Neuron (in vitro differentiated cells): ENCODE results near the gene FOXF1.

Experiments used
- H2AFZ ChIP-seq: one replicate; pipeline ENCODE4 v1.6.1; 2013; ENCODE audit warnings: low read depth, mild to moderate bottlenecking, inconsistent platforms, low read length, moderate library complexity
- H3K27me3 ChIP-seq: one replicate; pipeline ENCODE4 v1.6.1; 2013; ENCODE audit warnings: low read length; ENCODE audit not compliant: insufficient read depth
- H3K36me3 ChIP-seq: one replicate; pipeline ENCODE4 v1.6.1; 2013; ENCODE audit warnings: low read length; ENCODE audit not compliant: insufficient read depth
- H3K4me1 ChIP-seq: one replicate; pipeline ENCODE4 v1.6.1; 2013; ENCODE audit warnings: low read length; ENCODE audit not compliant: insufficient read depth
- H3K4me3 ChIP-seq: 2 replicates; pipeline ENCODE4 v1.5.1; 2013; ENCODE audit warnings: mild to moderate bottlenecking, low read length, moderate library complexity
- H3K9me3 ChIP-seq: one replicate; pipeline ENCODE4 v1.6.1; 2013; ENCODE audit warnings: low read length

Gene FOXF1

DNA sequence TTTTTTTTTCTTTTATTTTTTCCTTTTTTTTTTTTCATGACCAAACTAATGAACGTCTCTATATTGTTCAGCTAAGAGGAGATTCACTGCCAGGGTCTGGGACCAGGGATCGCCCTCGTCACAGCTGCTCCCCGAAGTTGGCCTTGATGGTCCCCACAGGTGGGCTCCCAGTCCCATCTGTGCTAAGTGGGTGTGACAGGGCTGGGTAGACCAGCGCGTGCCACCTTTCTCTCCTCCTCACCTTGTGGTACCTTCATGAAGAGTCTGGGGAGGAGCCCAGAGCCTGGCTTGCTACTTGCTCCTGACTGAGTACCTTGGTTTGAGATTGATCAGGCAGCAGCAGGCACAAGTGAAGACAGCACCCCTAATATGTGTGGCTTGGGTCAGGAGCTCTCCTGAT, 6.5 kb upstream of the FOXF1 start:
- Histone ChIP-seq H3K9me3 (no peaks in the 10 kb centered on the region), H2AFZ (no peak overlapping the region), H3K36me3 (no peaks in the 10 kb centered on the region), H3K4me3 (no peak overlapping the region), H3K4me1 (no peaks in the 10 kb centered on the region), H3K27me3 (peaks cover 98% of the 10 kb centered on the region)

DNA sequence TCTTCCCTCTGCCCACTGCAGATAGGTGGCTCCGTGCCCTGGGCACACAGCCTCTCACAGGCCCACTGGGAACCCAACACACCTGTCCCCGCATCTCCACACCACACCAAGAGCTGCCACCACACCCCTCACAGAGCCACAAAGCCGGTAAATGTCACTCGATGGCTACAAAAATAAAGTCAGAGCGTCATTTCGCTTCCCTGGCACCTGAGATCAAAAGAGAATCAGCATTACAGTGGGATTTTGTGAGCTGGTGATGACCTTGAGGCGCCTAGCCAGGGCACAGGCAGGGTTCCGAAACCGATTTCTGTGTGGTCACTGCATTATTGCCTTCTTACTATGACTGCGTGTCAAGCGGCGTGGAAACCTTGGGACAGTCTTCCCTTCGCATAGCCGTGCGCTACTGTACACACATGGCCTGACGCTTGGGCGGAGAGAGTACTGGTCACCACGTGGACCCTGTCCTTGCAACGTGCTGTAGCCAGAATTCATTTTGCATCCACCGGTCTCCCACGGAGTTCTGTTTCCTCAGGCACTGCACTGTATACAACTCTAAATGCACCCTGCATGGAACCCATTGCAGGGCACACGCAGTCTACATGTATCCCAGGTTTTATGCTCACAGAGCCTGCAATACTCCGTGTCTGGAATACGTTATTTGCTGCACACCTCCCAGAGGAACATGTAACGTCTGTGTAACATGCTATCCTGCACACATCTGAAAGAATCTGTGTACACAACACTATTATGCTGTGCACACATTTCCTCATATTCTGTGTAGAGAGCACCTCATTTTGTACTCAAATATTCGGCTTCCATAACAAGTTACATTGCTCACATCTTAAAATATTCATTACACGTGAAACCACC, 5.8 kb upstream of the FOXF1 start:
- Histone ChIP-seq H3K4me3 (no peak overlapping the region), H2AFZ (no peak overlapping the region), H3K9me3 (no peaks in the 10 kb centered on the region), H3K4me1 (no peaks in the 10 kb centered on the region), H3K36me3 (no peaks in the 10 kb centered on the region), H3K27me3 (peaks cover 98% of the 10 kb centered on the region)

DNA sequence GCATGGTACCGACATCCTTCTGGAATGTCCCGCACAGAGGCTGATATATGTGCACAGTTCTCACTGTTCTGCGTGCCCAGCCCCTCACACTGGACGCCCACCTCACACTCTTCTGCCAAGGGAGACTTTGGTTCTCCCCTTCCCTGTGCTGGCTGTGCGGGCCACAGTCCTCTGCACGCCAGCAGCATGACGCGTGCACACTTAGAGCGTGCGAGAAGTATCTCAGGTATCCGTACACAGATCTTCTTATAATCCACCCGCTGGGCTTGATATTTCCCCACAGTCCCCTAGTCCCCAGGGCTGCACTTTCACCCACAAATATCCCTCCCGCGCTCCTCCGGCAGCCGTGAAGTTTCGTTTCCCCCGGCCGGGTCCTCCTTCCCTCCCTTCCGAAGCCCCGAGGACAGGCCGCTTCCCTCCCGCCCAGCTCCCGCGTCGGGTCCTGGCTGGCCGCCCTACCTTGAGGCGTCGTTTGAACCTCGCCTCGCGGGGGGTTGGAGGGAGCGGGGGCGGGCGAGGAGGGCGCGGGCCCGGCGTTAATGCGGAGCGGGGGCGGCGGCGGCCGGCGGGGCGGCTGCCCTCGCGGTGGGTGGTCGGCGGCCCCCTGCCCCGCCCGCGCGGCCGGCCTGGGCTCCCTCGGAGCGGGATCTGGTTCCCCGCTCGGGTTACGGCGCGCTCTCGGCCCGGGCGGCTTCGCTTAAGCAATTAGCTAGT, 5.0 kb upstream of the FOXF1 start:
- H2AFZ ChIP-seq: no peak overlapping the region
- no peaks in the 10 kb centered on the region for H3K4me1 ChIP-seq
- no peak overlapping the region for H3K4me3 ChIP-seq
- H3K9me3 ChIP-seq: no peaks in the 10 kb centered on the region
- no peaks in the 10 kb centered on the region for H3K36me3 ChIP-seq
- peaks cover 96% of the 10 kb centered on the region for H3K27me3 ChIP-seq

DNA sequence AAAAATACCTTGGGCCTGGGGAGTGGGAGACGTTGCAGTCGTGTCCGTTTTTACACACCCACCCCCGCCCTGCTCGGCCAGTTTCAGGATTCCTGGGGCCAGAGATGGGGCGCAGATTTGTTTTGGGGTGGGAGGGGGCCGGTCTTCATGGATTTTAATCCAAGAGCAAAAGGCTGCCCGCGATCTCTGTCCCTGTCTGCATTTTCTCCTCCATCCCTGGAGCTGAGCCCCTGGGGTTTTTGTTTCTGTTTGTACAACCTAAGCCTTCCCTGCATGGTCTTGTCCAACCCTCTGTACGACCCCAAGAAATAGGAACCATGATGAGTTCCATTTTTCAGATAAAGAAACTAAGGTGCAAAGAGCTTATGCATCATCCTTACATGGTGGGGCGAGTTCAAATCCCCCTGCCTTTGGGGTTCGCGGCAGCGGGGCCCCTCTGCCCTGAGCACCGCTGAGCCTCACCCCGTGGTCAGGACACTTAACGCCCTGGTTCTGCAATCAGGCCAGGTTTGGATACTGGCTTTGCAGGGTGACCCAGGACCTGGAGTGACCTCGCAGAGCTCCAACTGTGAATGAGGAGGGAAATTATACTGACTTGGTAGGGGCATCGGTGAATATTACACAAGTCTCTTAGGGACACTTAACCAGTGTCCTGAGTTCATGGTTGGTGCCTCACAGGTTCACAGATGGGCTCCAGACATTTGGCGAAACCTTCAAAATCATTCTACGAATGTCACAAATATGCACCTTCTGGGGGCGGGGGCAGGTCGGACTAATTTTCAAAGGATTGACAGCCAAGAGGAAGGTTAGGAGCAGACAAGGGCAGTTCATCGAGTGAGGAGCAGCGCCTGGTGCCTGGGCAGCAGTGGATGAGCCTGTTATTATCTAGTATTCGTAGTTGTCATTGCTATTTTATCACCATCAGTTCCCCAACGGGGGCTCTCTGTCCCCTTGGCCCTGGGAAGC, 4.1 kb upstream of the FOXF1 start:
- no peak overlapping the region for H2AFZ ChIP-seq
- no peak overlapping the region for H3K4me3 ChIP-seq
- no peaks in the 10 kb centered on the region for H3K4me1 ChIP-seq
- H3K9me3 ChIP-seq: no peaks in the 10 kb centered on the region
- H3K27me3 ChIP-seq: peaks cover 95% of the 10 kb centered on the region
- no peaks in the 10 kb centered on the region for H3K36me3 ChIP-seq

DNA sequence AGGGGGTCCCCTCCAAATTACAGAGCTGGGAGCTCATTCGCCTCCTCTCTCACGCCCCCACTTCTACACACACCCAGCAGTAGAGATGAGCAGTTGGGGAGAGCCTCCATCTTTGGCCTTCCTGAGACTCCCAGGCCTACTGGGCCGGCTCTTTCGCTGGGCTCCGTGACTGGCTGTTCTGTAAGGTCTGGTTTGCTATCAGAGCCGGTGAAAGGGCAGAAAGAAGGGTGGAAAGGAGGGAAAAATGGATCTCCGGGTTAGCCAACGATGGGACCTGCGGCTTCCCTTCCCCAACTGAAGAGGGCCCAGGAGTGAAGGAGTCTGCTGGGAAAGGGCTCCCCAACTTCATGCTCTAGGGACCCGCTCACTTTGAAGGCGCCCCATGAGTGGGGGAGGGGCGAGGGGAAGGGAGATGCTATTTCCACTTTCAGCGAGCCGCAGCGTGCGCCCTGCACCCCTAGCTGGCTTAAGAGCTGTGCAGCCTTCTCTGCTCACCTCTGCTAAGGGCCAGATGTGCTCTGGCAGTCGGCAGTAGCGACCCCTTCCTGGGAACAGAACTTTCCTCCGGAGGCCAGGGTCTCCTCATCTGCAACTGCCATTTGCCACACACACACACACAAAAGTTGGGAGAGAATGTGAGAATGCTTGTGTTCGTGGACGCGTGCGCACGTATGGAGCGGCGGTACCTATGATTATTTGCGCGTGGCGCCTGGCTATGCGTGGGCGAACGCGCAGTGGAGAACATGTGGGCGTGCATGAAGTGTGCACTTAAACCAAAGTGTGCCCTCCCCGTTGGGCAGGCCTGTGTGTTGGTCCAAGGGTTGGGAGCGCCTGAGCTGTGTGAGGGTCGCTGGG, 2.9 kb upstream of the FOXF1 start:
- Histone ChIP-seq H3K9me3 (no peaks in the 10 kb centered on the region), H3K4me1 (no peaks in the 10 kb centered on the region), H3K4me3 (no peak overlapping the region), H2AFZ (no peak overlapping the region), H3K27me3 (peaks cover 95% of the 10 kb centered on the region), H3K36me3 (no peaks in the 10 kb centered on the region)

DNA sequence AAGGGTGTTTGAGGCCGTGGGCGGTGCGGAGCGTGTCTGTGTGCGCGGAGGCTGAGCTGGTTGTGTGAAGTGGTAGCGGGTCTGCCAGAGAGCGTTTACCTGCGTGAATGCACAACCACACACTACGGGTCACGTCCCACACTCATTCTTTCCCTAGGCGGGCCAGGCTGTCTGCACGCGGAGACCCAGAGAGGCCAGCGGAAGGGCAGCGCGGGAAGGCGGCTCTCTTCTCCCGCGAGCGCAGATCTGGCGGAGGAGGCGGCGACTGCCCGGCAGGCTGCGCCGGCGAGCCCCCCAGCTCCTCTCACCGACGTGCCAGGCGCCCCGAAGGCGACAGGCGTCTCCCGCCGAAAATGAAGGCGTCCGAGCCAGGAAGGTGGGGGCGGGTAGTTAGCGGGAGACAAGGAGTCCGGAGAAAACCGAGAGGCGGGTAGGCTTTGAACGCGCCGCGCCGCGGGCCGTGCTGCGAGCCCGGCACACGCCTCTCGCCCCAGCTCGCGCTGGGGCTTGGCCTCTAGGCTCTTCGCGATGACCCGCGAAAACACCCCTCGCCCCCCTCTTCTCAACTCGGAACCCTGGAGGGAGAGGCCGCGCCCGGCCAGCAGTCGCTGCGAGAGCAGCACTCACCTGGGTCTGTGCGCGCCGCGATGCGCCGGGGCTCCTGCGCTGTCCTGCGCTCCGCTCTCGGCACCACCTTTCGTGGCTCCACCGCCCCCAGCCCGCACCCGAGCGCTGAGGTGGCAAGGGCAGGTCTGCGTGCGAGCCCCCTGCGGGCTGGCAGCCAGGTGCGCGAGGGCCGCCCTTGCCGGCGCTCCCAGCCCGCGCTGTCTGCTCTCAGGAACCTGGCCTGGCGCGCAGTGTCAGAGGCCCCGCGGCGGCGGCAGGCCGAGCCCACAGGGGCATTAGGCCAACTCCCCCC, 2.0 kb upstream of the FOXF1 start:
- peaks cover 95% of the 10 kb centered on the region for H3K27me3 ChIP-seq
- no peaks in the 10 kb centered on the region for H3K36me3 ChIP-seq
- no peaks in the 10 kb centered on the region for H3K9me3 ChIP-seq
- H2AFZ ChIP-seq: no peak overlapping the region
- H3K4me3 ChIP-seq: no peak overlapping the region
- no peaks in the 10 kb centered on the region for H3K4me1 ChIP-seq

DNA sequence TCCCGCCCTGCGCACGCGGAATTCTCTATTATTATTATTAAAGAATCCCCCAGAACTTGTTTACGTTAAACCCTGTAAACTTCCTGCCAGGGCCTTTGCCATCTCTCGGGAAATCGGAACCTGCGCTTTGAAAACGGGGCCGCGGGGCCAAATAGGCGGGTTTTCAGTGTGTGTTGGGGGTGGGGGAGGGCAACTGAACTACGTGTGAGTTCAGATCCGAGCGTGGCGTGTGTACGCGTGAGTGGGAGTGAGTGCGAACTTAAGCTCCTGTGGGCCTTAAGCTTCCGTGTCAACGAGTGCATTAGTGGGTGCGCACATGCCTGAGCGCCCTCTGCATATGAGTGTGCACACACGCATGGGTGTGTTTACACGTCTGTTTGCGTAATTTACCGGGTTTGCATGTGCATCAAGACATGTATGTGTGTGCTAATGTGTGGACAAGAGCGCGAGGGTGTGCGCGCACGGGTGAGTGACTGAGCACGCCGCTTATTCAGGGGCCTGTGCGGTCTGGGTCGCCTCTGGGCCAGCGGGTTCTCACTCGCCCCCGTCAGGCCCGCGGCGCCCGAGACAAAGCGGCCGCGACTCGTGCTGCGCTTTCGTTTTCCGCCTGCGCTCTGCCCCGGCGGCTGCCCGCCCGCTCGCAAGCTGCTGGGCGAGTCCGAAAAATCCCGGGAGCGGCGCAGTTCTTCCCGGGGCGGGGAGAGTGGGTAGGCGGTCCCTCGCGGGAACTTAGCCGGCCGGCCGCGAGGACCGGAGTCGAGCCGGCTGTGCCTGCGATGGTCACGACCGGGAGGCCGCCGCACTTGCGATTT, 1.2 kb upstream of the FOXF1 start:
- Histone ChIP-seq H3K27me3 (peaks cover 93% of the 10 kb centered on the region), H3K36me3 (no peaks in the 10 kb centered on the region), H2AFZ (no peak overlapping the region), H3K4me3 (peak overlapping the region; percentile 4), H3K9me3 (no peaks in the 10 kb centered on the region), H3K4me1 (no peaks in the 10 kb centered on the region)

DNA sequence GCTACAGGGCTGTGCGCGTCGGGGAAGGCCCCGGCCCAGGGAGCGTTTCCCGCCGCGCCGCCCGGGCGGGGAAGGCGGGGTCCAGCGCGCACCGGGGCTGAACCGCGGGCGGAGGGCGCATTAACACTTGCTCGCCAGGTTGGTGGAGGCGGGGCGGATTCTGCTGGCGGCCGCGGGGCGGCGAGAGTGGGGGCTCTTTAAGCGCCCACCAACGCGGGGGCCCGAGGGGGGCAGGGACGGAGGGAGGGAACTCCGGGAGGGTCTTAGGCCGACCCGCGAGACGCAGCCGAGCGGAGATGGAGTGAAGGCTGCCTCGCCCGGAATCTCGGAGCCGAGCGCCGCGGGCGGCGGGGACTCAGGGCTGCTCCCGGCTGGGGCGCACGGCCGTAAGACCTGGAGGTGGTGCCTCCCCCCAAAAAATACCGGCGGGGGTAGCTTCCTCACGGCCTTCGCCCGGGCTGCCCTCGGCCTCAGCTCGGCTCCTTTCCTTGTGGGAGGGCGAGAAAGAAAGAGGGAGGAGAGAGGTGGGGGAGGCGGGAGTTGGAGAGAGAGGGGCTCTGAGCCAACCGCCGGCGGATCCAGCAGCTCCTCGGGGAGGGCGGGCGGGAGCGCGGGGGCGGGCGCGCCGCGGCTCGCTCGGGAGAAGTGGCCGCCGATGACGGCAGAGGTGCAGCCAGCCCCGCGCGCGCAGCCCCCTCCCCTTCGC, 415 bp upstream of the FOXF1 start:
- Histone ChIP-seq H3K4me3 (no peak overlapping the region), H3K9me3 (no peaks in the 10 kb centered on the region), H3K27me3 (peaks cover 93% of the 10 kb centered on the region), H3K36me3 (no peaks in the 10 kb centered on the region), H3K4me1 (no peaks in the 10 kb centered on the region), H2AFZ (no peak overlapping the region)

DNA sequence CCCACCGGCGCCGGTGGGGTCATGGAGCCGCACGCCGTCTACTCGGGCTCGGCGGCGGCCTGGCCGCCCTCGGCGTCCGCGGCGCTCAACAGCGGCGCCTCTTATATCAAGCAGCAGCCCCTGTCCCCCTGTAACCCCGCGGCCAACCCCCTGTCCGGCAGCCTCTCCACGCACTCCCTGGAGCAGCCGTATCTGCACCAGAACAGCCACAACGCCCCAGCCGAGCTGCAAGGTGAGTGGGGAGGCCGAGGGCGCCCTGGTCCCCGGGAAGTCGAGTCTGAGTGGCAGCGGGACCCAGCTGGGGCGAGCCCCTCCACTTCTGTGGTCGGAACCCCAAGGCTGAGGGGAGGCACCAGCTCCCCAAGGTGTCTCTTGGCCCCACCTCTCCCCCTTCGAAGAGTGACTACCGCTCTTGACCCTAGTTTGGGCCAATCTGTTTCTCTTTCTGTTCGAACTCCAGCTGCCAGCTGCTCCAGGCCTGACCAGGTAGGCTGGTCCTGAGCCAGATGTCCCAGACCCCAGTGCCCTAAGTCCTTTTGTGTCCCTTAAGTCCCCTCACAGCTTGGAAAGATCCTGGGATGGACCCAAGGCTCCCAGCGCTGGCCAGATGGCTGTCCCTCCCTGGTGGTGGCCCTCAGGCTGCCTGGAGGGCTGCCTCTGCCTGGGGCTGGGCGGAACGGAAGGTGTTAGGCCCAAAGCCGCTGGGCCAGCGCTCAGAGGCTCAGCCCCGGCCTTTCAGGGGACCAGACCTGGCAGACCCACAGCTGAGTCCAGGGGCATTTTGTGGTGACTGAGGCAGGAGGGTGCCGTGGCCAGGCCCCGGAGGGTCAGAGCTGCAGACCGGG, 1.2 kb downstream of the FOXF1 start:
- peaks cover 95% of the 10 kb centered on the region for H3K27me3 ChIP-seq
- H3K4me1 ChIP-seq: no peaks in the 10 kb centered on the region
- no peaks in the 10 kb centered on the region for H3K36me3 ChIP-seq
- no peak overlapping the region for H2AFZ ChIP-seq
- no peak overlapping the region for H3K4me3 ChIP-seq
- H3K9me3 ChIP-seq: no peaks in the 10 kb centered on the region

DNA sequence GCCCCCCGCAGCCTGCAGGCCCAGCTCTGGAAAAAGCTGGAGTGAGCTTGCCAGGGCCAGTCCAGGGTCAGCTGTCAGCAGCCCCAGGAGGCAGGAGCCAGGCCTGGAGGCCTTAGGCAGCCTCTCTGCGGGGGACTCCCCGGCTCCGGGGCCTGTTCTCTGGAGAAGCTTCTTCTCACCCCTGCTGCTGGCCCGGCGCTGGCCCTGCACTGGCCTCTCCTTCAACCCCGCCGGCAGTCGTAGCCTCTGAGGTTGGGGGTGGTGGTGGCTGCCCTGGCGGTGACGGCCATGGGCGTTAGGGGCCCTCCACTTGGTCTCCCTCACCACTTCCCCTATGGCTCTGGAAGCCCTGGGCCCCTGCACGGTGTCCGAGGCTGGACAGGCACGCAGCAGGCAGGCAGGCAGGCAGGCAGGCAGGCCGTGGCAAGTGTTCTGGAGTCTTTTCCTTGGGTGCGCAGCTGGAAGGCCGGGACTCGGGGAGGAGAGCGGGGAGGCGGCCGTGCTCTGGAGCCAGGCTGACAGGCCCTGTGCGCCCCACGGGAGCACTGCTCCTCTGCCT, 2.1 kb downstream of the FOXF1 start:
- no peak overlapping the region for H2AFZ ChIP-seq
- H3K27me3 ChIP-seq: peaks cover 95% of the 10 kb centered on the region
- no peak overlapping the region for H3K4me3 ChIP-seq

More for the DNA sequence above, 2.1 kb downstream of the FOXF1 start:
- no peaks in the 10 kb centered on the region for H3K9me3 ChIP-seq
- H3K4me1 ChIP-seq: no peaks in the 10 kb centered on the region
- H3K36me3 ChIP-seq: no peaks in the 10 kb centered on the region
